Measurements from ENCODE around the gene FCER1G. TPM values are rescaled to one million over a fixed set of nuclear protein-coding genes. Genes with fewer than 3 reads are reported as not detected.
A peak's percentile ranks its signal among the peaks of the same experiment; 100 is the strongest.

FCER1G gene
- total RNA-seq, 4 donors from 2014 or later = 6.4 to 74.6 (median 52.0) TPM

- no peak for ATAC-seq
- Histone ChIP-seq H3K4me1 (peaks cover 0 to 29% (median 18%) of the 10 kb centered on the region in 3 donors), H3K36me3 (peaks cover 0 to 32% of the 10 kb centered on the region in 2 donors), H3K9me3 (no peaks in the 10 kb centered on the region), H3K27ac (peak overlapping the region in 2 of 4 donors; percentile 73 to 89), H3K27me3 (no peaks in the 10 kb centered on the region), H3K4me3 (peak overlapping the region in 1 of 2 donors; percentile 65)
- no CpG with 5 or more reads among the region's 7 CpGs for WGBS, 2 donors (ENCODE audit: low coverage in 1 of 2)
- TF ChIP-seq POLR2A (IDR thresholded peaks at IDR 0.05) = no peak
- no peak for TF ChIP-seq CTCF (IDR thresholded peaks at IDR 0.05)
- no peak for TF ChIP-seq POLR2AphosphoS5 (IDR thresholded peaks at IDR 0.05)
- no peak for TF ChIP-seq EP300 (IDR thresholded peaks at IDR 0.05)
These were observed 12.9 kb downstream of the FCER1G start for GRCh38 chr1:161228032-161228431.

GRCh38 chr1:161229896-161230295 is 14.8 kb downstream of the FCER1G start:
- no peak overlapping the region for H3K4me3 ChIP-seq
- H3K27ac ChIP-seq = no peak overlapping the region
- 65% methylated on average over 3 of the region's 3 CpGs; no CpG with 5 or more reads in 1 of the 2 donors for WGBS, 2 donors (ENCODE audit: low coverage in 1 of 2)
- ATAC-seq = no peak
- no peaks in the 10 kb centered on the region for H3K27me3 ChIP-seq
- peaks cover 0 to 32% of the 10 kb centered on the region in 2 donors for H3K36me3 ChIP-seq
- H3K4me1 ChIP-seq = peaks cover 0 to 29% (median 18%) of the 10 kb centered on the region in 3 donors
- no peaks in the 10 kb centered on the region for H3K9me3 ChIP-seq
- TF ChIP-seq POLR2A (IDR thresholded peaks at IDR 0.05) (no peak), POLR2AphosphoS5 (IDR thresholded peaks at IDR 0.05) (no peak), EP300 (IDR thresholded peaks at IDR 0.05) (no peak), CTCF (IDR thresholded peaks at IDR 0.05) (no peak)

- peaks cover 0 to 22% (median 18%) of the 10 kb centered on the region in 3 donors for H3K4me1 ChIP-seq
- no peak overlapping the region for H3K4me3 ChIP-seq
- 89 to 98% methylated on average over 3 to 4 of the region's 7 CpGs for WGBS, 2 donors (ENCODE audit: low coverage in 1 of 2)
- H3K27me3 ChIP-seq = no peaks in the 10 kb centered on the region
- no peak for ATAC-seq
- no peak overlapping the region for H3K27ac ChIP-seq
- H3K9me3 ChIP-seq = no peaks in the 10 kb centered on the region
- no peak for TF ChIP-seq EP300 (IDR thresholded peaks at IDR 0.05)
- TF ChIP-seq POLR2A (IDR thresholded peaks at IDR 0.05) = no peak
- no peak for TF ChIP-seq POLR2AphosphoS5 (IDR thresholded peaks at IDR 0.05)
- TF ChIP-seq CTCF (IDR thresholded peaks at IDR 0.05) = no peak
- peaks cover 0 to 32% of the 10 kb centered on the region in 2 donors for H3K36me3 ChIP-seq
These were observed 15.7 kb downstream of the FCER1G start for GRCh38 chr1:161230762-161231161.

- peaks cover 0 to 28% of the 10 kb centered on the region in 2 donors for H3K36me3 ChIP-seq
- peaks cover 0 to 2% (median 0%) of the 10 kb centered on the region in 3 donors for H3K4me1 ChIP-seq
- no peak for ATAC-seq
- 100% methylated on average over 2 of the region's 9 CpGs; no CpG with 5 or more reads in 1 of the 2 donors for WGBS, 2 donors (ENCODE audit: low coverage in 1 of 2)
- no peak overlapping the region for H3K4me3 ChIP-seq
- H3K27me3 ChIP-seq = no peaks in the 10 kb centered on the region
- no peaks in the 10 kb centered on the region for H3K9me3 ChIP-seq
- H3K27ac ChIP-seq = no peak overlapping the region
- TF ChIP-seq POLR2AphosphoS5 (IDR thresholded peaks at IDR 0.05) = no peak
- no peak for TF ChIP-seq CTCF (IDR thresholded peaks at IDR 0.05)
- no peak for TF ChIP-seq EP300 (IDR thresholded peaks at IDR 0.05)
- no peak for TF ChIP-seq POLR2A (IDR thresholded peaks at IDR 0.05)
These were observed 18.0 kb downstream of the FCER1G start for GRCh38 chr1:161233102-161233501.

- no peaks in the 10 kb centered on the region for H3K36me3 ChIP-seq
- H3K4me3 ChIP-seq = no peak overlapping the region
- 63 to 84% methylated on average over 3 to 5 of the region's 5 CpGs for WGBS, 2 donors (ENCODE audit: low coverage in 1 of 2)
- TF ChIP-seq CTCF (IDR thresholded peaks at IDR 0.05) (no peak), POLR2A (IDR thresholded peaks at IDR 0.05) (no peak), POLR2AphosphoS5 (IDR thresholded peaks at IDR 0.05) (no peak), EP300 (IDR thresholded peaks at IDR 0.05) (no peak)
- no peaks in the 10 kb centered on the region for H3K27me3 ChIP-seq
- ATAC-seq = no peak
- no peak overlapping the region for H3K27ac ChIP-seq
- H3K9me3 ChIP-seq = no peaks in the 10 kb centered on the region
- H3K4me1 ChIP-seq = no peaks in the 10 kb centered on the region
These were observed 21.1 kb downstream of the FCER1G start for GRCh38 chr1:161235957-161236775.
